ENCODE data around the gene NCOA3. TPM values are rescaled to one million over a fixed set of nuclear protein-coding genes. Genes with fewer than 3 reads are reported as not detected.
A peak's percentile ranks its signal among the peaks of the same experiment; 100 is the strongest.
"Not testable (repeated sequence)": the region's sequence is repeated elsewhere in the genome, so short reads cannot be mapped to it uniquely, and the experiment has no call there.

The NCOA3 gene
- total RNA-seq, 2 donors from 2014 or later, result 81.6 to 92.6 TPM

DNA sequence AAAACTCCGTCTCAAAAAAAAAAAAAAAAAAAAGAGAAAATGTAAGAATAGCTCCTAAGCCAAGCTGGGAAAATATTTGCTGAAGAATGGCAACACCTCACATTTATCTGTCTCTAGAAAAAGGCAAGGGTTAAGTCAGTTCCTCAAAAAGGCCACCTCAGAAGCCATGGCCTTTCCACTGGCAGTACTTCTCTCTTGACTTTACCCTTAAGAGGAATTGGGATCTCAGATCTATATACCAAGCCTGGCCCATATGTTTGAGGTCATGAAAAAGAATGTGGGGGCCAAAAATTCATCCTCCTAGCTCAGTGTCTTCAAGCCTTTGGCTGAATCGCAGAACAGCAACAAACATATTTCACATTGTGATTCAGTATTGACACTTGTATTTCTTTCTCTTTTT, 10.9 kb upstream of the NCOA3 start:
- Mint-ChIP-seq H3K9me3 (peaks cover 0 to under 1% of the 10 kb centered on the region in 2 donors), H3K36me3 (peaks cover 0 to 6% of the 10 kb centered on the region in 2 donors), H3K27ac (no peak overlapping the region)
- ATAC-seq, result no peak
- no peak for DNase-seq (ENCODE audit: low spot score in 2 of 2)

GRCh38 chr20:47492284-47492683, 9.4 kb upstream of the NCOA3 start:
- Mint-ChIP-seq H3K9me3 (peaks cover 3 to 4% of the 10 kb centered on the region in 2 donors), H3K36me3 (peaks cover 4 to 16% of the 10 kb centered on the region in 2 donors), H3K27ac (peak overlapping the region in 1 of 2 donors; percentile 71)
- ATAC-seq, result no peak
- DNase-seq (ENCODE audit: low spot score in 2 of 2), result no peak

- peak in 1 of 2 donors; percentile 67 for DNase-seq (ENCODE audit: low spot score in 2 of 2)
- H3K9me3 Mint-ChIP-seq, result peaks cover 3 to 4% of the 10 kb centered on the region in 2 donors
- peaks cover 4 to 20% of the 10 kb centered on the region in 2 donors for H3K36me3 Mint-ChIP-seq
- peak overlapping the region; percentile 6 to 71 for H3K27ac Mint-ChIP-seq
- ATAC-seq, result peak; percentile 55 to 65
These were observed 8.3 kb upstream of the NCOA3 start for GRCh38 chr20:47493175-47493962.

GRCh38 chr20:47493963-47494293, 7.8 kb upstream of the NCOA3 start:
- ATAC-seq, result no peak

DNA sequence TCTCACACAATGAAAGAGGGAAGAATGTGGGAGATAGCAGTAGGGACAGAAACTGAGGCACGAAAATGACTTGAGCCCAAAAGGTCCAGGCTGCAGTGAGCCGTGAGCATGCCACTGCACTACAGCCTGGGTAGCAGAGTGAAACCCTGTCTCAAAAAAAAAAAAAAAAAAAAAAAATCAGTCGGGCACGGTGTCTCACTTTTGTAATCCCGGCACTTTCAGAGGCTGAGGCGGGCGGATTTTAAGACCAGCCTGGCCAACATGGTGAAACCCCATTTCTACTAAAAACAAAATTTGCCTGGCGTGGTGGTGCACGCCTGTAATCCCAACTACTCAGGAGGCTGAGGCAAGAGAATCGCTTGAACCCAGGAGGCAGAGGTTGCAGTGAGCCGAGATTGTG, 7.1 kb upstream of the NCOA3 start:
- H3K36me3 Mint-ChIP-seq, result peaks cover 4 to 14% of the 10 kb centered on the region in 2 donors
- H3K9me3 Mint-ChIP-seq; ATAC-seq; DNase-seq (ENCODE audit: low spot score in 2 of 2); H3K27ac Mint-ChIP-seq: not testable (repeated sequence)

More at GRCh38 chr20:47493963-47494293, 7.8 kb upstream of the NCOA3 start:
- Mint-ChIP-seq H3K27ac (peak overlapping the region in 1 of 2 donors; percentile 71), H3K9me3 (peaks cover 3 to 4% of the 10 kb centered on the region in 2 donors), H3K36me3 (peaks cover 4 to 15% of the 10 kb centered on the region in 2 donors)
- no peak for DNase-seq (ENCODE audit: low spot score in 2 of 2)

DNA sequence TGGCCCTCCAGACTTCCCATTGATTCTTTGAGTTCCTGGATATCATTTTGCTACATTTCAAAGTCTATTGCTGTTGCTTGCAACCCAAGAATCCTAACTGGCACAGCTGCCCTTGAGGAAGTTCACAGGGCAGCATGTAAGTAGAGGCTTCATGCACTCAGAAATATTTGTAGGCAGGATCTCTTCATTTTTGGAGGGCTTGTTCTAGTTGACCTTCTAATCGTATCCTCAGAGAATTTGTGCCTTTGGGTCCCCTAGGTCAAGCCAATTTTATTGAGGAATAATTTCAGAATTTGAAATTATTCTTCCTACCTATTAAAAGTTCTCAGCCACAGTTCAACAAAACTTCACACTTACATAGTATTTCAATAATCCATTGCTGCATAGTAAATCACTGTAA, 5.6 kb upstream of the NCOA3 start:
- H3K9me3 Mint-ChIP-seq, result peaks cover 3 to 4% of the 10 kb centered on the region in 2 donors
- ATAC-seq, result no peak

GRCh38 chr20:47498606-47499005, 3.1 kb upstream of the NCOA3 start:
- ATAC-seq (peak in 1 of 2 donors; percentile 4), DNase-seq (ENCODE audit: low spot score in 2 of 2) (no peak)
- H3K36me3 Mint-ChIP-seq, result peaks cover 25 to 36% of the 10 kb centered on the region in 2 donors
- peaks cover 3 to 4% of the 10 kb centered on the region in 2 donors for H3K9me3 Mint-ChIP-seq
- peak overlapping the region; percentile 66 to 92 for H3K27ac Mint-ChIP-seq

More for the DNA sequence above, 5.6 kb upstream of the NCOA3 start:
- Mint-ChIP-seq H3K36me3 (peaks cover 4 to 14% of the 10 kb centered on the region in 2 donors), H3K27ac (no peak overlapping the region)
- DNase-seq (ENCODE audit: low spot score in 2 of 2), result no peak

DNA sequence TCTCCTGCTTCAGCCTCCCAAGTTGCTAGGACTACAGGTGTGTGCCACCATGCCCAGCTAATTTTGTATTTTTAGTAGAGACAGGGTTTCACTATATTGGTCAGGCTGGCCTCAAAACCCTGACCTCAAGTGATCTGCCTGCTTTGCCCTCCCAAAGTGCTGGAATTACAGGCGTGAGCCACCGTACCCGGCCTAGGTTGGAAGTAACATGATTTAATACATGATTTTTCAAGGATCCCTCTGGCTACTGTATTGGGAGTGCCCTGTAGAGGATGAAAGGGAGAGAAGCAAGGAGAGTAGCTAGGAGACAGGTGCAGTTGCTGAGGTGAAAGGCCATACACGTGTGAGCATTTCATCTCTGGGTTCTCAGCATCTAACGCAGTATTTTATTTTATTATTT, 2.6 kb upstream of the NCOA3 start:
- Mint-ChIP-seq H3K36me3 (peaks cover 27 to 41% of the 10 kb centered on the region in 2 donors), H3K27ac (peak overlapping the region; percentile 66 to 92), H3K9me3 (peaks cover 3 to 4% of the 10 kb centered on the region in 2 donors)
- ATAC-seq (no peak), DNase-seq (ENCODE audit: low spot score in 2 of 2) (no peak)

- Mint-ChIP-seq H3K27ac (peak overlapping the region in 1 of 2 donors; percentile 93), H3K36me3 (peaks cover 27 to 41% of the 10 kb centered on the region in 2 donors)
- not testable (repeated sequence) for DNase-seq (ENCODE audit: low spot score in 2 of 2); ATAC-seq; H3K9me3 Mint-ChIP-seq
These were observed 1.6 kb upstream of the NCOA3 start for GRCh38 chr20:47500082-47500481.

GRCh38 chr20:47500554-47500953, 1.1 kb upstream of the NCOA3 start:
- no peak for DNase-seq (ENCODE audit: low spot score in 2 of 2)
- peaks cover 27 to 41% of the 10 kb centered on the region in 2 donors for H3K36me3 Mint-ChIP-seq
- no peak for ATAC-seq
- H3K27ac Mint-ChIP-seq, result peak overlapping the region; percentile 93 to 99
- peaks cover 3 to 4% of the 10 kb centered on the region in 2 donors for H3K9me3 Mint-ChIP-seq

- H3K9me3 Mint-ChIP-seq, result peaks cover under 1% of the 10 kb centered on the region in 2 donors
- H3K36me3 Mint-ChIP-seq, result peaks cover 25 to 37% of the 10 kb centered on the region in 2 donors
- DNase-seq (ENCODE audit: low spot score in 2 of 2), result no peak
- no peak for ATAC-seq
- peak overlapping the region; percentile 93 to 99 for H3K27ac Mint-ChIP-seq
These were observed 588 bp upstream of the NCOA3 start for GRCh38 chr20:47501116-47501481.

DNA sequence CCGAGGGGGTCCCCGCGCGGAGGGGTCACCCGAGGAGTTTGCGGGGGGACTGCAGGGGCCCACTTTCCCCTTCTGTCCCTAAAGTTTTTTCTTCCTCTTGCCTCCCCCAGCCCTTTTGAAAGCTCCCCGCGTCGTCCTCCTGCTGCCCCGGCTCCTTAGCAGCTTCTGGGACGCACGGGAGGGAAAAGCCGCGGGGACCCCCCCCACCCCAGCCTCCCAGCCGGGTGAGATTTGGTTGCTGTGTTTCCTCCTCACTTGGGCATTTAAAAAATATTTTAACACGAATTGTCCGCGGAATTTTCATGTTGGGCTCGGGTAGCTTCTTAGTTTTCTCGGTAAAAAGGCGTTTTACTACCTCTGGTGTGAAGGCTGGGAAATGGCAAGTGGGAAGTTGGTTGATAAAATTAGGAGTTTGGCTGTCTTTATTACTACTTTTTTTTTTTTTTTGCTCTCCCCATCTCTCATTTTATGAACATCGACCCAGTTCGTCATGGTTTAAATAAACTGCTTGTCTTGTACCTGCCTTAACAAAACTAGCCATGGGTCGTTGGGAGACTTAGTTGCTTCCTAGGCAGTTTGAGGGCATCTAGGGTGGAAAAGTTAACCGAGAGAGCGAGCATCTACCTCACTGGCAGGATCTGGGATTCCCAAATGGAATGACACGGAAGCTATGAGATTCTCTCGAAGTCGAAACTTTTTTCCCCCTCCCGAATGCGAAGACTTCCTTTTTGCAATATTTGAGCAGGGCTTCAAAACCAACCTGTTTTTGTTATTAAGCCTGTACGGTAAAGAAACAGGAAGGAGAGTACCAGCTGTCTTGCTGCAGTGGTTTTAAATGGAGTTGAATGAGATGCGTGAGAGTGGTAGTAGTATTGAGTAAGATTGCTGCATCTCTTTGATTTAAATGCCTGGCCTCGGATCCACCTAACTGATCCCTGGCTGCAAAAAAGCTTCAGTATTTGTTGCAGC, 868 bp downstream of the NCOA3 start:
- Mint-ChIP-seq H3K36me3 (peaks cover 23 to 37% of the 10 kb centered on the region in 2 donors), H3K27ac (peak overlapping the region; percentile 79 to 93), H3K9me3 (no peaks in the 10 kb centered on the region)
- ATAC-seq, result peak; percentile 30 to 40
- no peak for DNase-seq (ENCODE audit: low spot score in 2 of 2)

DNA sequence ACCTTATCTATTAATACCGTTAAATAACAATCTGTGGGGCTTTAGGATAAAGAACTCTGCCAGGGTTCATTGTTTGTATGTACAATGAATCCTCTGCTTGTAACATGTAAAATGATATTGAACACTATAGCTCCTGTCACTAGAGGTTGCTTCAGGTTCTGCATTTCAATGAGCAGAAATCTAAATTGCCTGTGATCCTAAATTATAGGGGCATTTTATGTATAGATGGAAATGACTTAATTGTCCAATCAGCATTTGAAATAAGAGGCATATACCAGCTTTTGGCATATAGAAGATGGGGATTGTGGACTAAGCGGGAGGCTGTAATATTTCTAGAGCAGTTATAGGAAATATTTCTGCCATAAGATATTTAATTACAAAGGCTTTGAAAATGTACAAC, 2.0 kb downstream of the NCOA3 start:
- Mint-ChIP-seq H3K9me3 (no peaks in the 10 kb centered on the region), H3K36me3 (peaks cover 23 to 36% of the 10 kb centered on the region in 2 donors), H3K27ac (peak overlapping the region; percentile 84 to 93)
- ATAC-seq, result no peak
- no peak for DNase-seq (ENCODE audit: low spot score in 2 of 2)

DNA sequence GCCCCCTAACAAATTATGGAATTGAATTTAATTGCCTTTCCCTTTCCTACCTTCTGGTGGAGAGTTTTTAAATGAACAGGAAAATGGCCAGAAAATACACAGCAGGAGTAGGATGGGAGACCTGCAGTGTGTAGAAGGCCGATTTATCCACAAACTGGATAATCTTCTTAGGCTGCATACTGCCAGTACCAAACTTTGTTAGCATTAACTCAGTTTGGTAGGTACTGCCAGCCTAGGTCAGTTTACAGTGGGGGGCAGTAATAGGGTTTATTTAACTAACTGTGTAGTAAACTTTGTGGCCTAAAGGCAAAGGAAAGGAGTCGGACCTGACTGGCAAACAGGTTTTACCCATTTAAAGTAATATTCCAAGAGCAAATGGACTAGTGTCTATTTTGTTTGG, 4.6 kb downstream of the NCOA3 start:
- Mint-ChIP-seq H3K27ac (peak overlapping the region; percentile 71 to 87), H3K36me3 (peaks cover 27 to 51% of the 10 kb centered on the region in 2 donors), H3K9me3 (no peaks in the 10 kb centered on the region)
- no peak for ATAC-seq
- DNase-seq (ENCODE audit: low spot score in 2 of 2), result no peak

- Mint-ChIP-seq H3K27ac (peak overlapping the region; percentile 19 to 71), H3K36me3 (peaks cover 22 to 46% of the 10 kb centered on the region in 2 donors), H3K9me3 (no peaks in the 10 kb centered on the region)
- ATAC-seq (no peak), DNase-seq (ENCODE audit: low spot score in 2 of 2) (no peak)
These were observed 5.2 kb downstream of the NCOA3 start for GRCh38 chr20:47506850-47507249.

- peak overlapping the region; percentile 19 to 71 for H3K27ac Mint-ChIP-seq
These were observed 5.7 kb downstream of the NCOA3 start for GRCh38 chr20:47507275-47507981.

More at GRCh38 chr20:47507275-47507981, 5.7 kb downstream of the NCOA3 start:
- not testable (repeated sequence) for H3K9me3 Mint-ChIP-seq; DNase-seq (ENCODE audit: low spot score in 2 of 2)
- peak; percentile 35 to 59 for ATAC-seq
- peaks cover 19 to 43% of the 10 kb centered on the region in 2 donors for H3K36me3 Mint-ChIP-seq

All from activated naive CD4-positive, alpha-beta T cell treated with anti-CD3 and anti-CD28 coated beads, Interleukin-2, amount 50 U/mL, for 72 hours (primary cell).